ENCODE data around the gene DNAAF8. TPM values are rescaled to one million over a fixed set of nuclear protein-coding genes. Genes with fewer than 3 reads are reported as not detected.

DNAAF8 gene
- polyA plus RNA-seq, 1 experiment, result 0.89 TPM

DNA sequence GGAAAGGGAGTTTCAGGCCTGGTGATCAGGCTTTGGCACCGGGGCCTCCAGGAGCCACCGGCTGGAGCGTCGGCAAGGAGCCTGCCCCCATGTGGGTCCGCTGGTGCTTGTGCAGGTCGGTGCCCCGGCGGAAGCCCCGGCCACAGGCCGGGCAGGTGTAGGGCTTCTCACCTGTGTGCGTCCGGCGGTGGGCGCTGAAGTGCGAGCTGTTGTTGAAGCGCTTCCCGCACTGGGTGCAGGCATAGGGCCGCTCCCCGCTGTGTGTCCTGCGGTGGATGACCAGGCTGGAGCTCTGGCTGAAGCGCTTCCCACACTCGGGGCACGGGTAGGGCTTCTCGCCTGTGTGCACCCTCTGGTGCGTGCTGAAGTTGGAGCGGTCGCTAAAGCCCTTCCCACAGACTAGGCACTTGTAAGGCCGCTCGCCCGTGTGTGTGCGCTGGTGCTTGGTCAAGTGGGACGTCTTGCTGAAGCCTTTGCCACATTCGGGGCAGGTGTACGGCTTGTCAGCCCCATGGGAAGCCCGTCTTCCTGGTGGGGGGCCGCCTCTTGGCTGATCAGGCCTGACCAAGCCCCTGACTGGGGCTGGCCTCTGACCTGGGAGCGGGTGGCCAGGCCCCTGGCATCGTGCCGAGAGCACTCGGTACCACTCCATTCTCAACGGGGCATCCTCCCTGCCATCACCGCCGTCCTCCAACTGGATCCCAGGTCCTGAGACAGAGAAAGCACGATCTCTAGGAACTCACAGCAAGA is 18.2 kb downstream of the DNAAF8 start:
- no peak for DNase-seq (ENCODE audit: low read depth, low spot score)
- CTCF ChIA-PET, result no interaction called here
- TF ChIP-seq, protein P1, sequence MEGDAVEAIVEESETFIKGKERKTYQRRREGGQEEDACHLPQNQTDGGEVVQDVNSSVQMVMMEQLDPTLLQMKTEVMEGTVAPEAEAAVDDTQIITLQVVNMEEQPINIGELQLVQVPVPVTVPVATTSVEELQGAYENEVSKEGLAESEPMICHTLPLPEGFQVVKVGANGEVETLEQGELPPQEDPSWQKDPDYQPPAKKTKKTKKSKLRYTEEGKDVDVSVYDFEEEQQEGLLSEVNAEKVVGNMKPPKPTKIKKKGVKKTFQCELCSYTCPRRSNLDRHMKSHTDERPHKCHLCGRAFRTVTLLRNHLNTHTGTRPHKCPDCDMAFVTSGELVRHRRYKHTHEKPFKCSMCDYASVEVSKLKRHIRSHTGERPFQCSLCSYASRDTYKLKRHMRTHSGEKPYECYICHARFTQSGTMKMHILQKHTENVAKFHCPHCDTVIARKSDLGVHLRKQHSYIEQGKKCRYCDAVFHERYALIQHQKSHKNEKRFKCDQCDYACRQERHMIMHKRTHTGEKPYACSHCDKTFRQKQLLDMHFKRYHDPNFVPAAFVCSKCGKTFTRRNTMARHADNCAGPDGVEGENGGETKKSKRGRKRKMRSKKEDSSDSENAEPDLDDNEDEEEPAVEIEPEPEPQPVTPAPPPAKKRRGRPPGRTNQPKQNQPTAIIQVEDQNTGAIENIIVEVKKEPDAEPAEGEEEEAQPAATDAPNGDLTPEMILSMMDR (IDR thresholded peaks at IDR 0.05; ENCODE audit: low read depth, low read length), result no peak
- Histone ChIP-seq H3K27me3 (ENCODE audit: control insufficient read depth, insufficient read depth, low read length) (no peaks in the 10 kb centered on the region), H3K9me3 (ENCODE audit: control insufficient read depth, insufficient read depth, low read length) (peaks cover 10% of the 10 kb centered on the region), H3K27ac (ENCODE audit: low read depth, low read length) (no peak overlapping the region), H3K4me3 (ENCODE audit: low read depth, low read length) (no peak overlapping the region)
- POLR2A ChIA-PET, result no interaction called here

DNA sequence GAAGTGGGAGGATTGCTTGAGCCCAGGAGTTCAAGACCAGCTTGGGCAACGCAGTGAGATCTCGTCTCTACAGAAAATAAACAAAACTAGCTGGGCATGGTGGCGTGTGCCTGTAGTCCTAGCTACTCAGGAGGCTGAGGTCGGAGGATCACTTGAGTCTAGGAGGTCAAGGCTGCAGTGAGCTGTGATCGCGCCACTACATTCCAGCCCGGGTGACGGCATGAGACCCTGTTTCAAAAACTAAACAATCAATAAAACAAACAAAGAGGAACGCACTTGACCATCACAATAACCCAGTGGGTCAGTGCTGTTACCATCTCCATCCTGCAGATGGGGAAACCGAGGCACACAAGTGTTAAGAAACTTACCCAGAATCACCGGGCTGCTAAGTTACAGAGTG is 18.9 kb downstream of the DNAAF8 start:
- ChIA-PET CTCF (no interaction called here), POLR2A (no interaction called here)

GRCh38 chr16:4754865-4755264 is 20.5 kb downstream of the DNAAF8 start:
- no peaks in the 10 kb centered on the region for H3K27me3 ChIP-seq (ENCODE audit: control insufficient read depth, insufficient read depth, low read length)
- no peak overlapping the region for H3K4me3 ChIP-seq (ENCODE audit: low read depth, low read length)
- H3K9me3 ChIP-seq (ENCODE audit: control insufficient read depth, insufficient read depth, low read length), result peaks cover 10% of the 10 kb centered on the region
- ChIA-PET POLR2A (interaction anchor here (1.2 kb wide), 1 partner anchor 10 kb away, joined by 4 read pairs; no protein-coding TSS in a partner anchor), CTCF (no interaction called here)
- H3K27ac ChIP-seq (ENCODE audit: low read depth, low read length), result no peak overlapping the region
- no peak for DNase-seq (ENCODE audit: low read depth, low spot score)
- TF ChIP-seq, protein P1 (IDR thresholded peaks at IDR 0.05; ENCODE audit: low read depth, low read length), result no peak

More for the DNA sequence above, 18.9 kb downstream of the DNAAF8 start:
- TF ChIP-seq, protein P1 (IDR thresholded peaks at IDR 0.05; ENCODE audit: low read depth, low read length), result no peak
- DNase-seq (ENCODE audit: low read depth, low spot score), result no peak
- Histone ChIP-seq H3K9me3 (ENCODE audit: control insufficient read depth, insufficient read depth, low read length) (peaks cover 10% of the 10 kb centered on the region), H3K27ac (ENCODE audit: low read depth, low read length) (no peak overlapping the region), H3K4me3 (ENCODE audit: low read depth, low read length) (no peak overlapping the region), H3K27me3 (ENCODE audit: control insufficient read depth, insufficient read depth, low read length) (no peaks in the 10 kb centered on the region)

DNA sequence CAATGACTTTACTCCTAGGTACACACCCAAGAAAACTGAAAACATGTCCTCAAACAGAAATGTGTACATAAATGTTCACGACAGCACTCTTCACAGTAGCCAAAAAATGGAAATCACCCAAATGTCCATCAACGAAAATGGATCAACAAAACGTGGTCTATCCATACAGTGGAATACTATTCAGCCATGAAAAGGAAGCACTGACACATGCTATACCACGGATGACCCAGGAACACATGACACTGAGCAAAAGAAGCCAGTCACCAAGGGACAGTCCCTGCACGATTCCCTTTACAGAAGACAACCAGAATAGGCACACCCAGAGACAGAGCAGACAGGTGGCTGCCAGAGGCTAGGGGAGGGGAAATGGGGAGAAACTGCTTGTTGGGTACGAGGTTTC is 21.4 kb downstream of the DNAAF8 start:
- ChIA-PET CTCF (no interaction called here), POLR2A (interaction anchor here (1.2 kb wide), 1 partner anchor 9 kb away, joined by 4 read pairs; no protein-coding TSS in a partner anchor)
- no peak overlapping the region for H3K27ac ChIP-seq (ENCODE audit: low read depth, low read length)
- no peak overlapping the region for H3K4me3 ChIP-seq (ENCODE audit: low read depth, low read length)
- H3K9me3 ChIP-seq (ENCODE audit: control insufficient read depth, insufficient read depth, low read length), result peaks cover 10% of the 10 kb centered on the region
- no peaks in the 10 kb centered on the region for H3K27me3 ChIP-seq (ENCODE audit: control insufficient read depth, insufficient read depth, low read length)
- no peak for DNase-seq (ENCODE audit: low read depth, low spot score)
- TF ChIP-seq, protein P1 (IDR thresholded peaks at IDR 0.05; ENCODE audit: low read depth, low read length), result no peak

- POLR2A ChIA-PET, result no interaction called here
- Histone ChIP-seq H3K4me3 (ENCODE audit: low read depth, low read length) (no peak overlapping the region), H3K9me3 (ENCODE audit: control insufficient read depth, insufficient read depth, low read length) (peaks cover 5% of the 10 kb centered on the region; the same call in 1 of the 2 replicates), H3K27me3 (ENCODE audit: control insufficient read depth, insufficient read depth, low read length) (no peaks in the 10 kb centered on the region), H3K27ac (ENCODE audit: low read depth, low read length) (no peak overlapping the region)
- TF ChIP-seq, protein P1 (IDR thresholded peaks at IDR 0.05; ENCODE audit: low read depth, low read length), result no peak
- DNase-seq (ENCODE audit: low read depth, low spot score), result no peak
- CTCF ChIA-PET, result no interaction called here
Measured at GRCh38 chr16:4760221-4760910, 26.0 kb downstream of the DNAAF8 start.

All from AG04450 (cell line).